GM12878 (cell line): ENCODE data around the gene PSPC1.

ENCODE experiments used
- BHLHE40 ChIP-seq, 2 experiments: fragments of 450-650 bp in 1 of 2; IDR thresholded peaks; 2 replicates each; pipeline ENCODE4 v1.6.1; 2011 to 2017; ENCODE audit warnings: low read depth in 2 of 2, borderline replicate concordance in 1 of 2, improper control_type of control experiment in 1 of 2, low read length in 1 of 2, mild to moderate bottlenecking in 1 of 2
- CHD2 ChIP-seq: IDR thresholded peaks from 2 replicates; pipeline ENCODE4 v1.6.1; 2011; ENCODE audit warnings: low read depth, low read length, improper control_type of control experiment, borderline replicate concordance
- EZH2 ChIP-seq: IDR thresholded peaks from 2 replicates; pipeline ENCODE4 v1.6.1; 2012; ENCODE audit warnings: low read depth, mild to moderate bottlenecking, control low read depth, inconsistent platforms, low read length, borderline replicate concordance; ENCODE audit not compliant: control insufficient read depth
- POLR2A ChIP-seq: IDR thresholded peaks from 2 replicates; pipeline ENCODE4 v1.6.1; 2011; ENCODE audit warnings: low read depth, mild to moderate bottlenecking, low read length
- TAF1 ChIP-seq: IDR thresholded peaks from 2 replicates; pipeline ENCODE4 v1.6.1; 2011; ENCODE audit warnings: mild to moderate bottlenecking, low read depth, low read length, borderline replicate concordance
- YY1 ChIP-seq: IDR thresholded peaks from 2 replicates; pipeline ENCODE4 v1.6.1; 2011; ENCODE audit warnings: low read depth, mild to moderate bottlenecking, low read length
- TF ChIP-seq, protein P1 (sequence below): IDR thresholded peaks from 2 replicates; pipeline ENCODE4 v1.6.1; 2012; ENCODE audit warnings: low read depth, low read length, improper control_type of control experiment
- TF ChIP-seq, protein P2 (sequence below): fragments of 450-650 bp; IDR thresholded peaks from 2 replicates; pipeline ENCODE4 v1.6.1; 2017; ENCODE audit warnings: borderline replicate concordance
- TF ChIP-seq, protein P3 (sequence below), 3 experiments: IDR thresholded peaks in 2 of 3; conservative IDR thresholded peaks in 1 of 3; 2 replicates each; pipeline ENCODE4 v1.5.1; 2011; ENCODE audit warnings: low read depth in 3 of 3, low read length in 3 of 3, mild to moderate bottlenecking in 3 of 3, control low read depth in 2 of 3, moderate library complexity in 2 of 3, inconsistent platforms in 1 of 3, mixed read lengths in 1 of 3; ENCODE audit not compliant: control insufficient read depth in 2 of 3, insufficient read depth in 1 of 3; ENCODE audit errors: extremely low read depth in 1 of 3
- TF ChIP-seq, protein P4 (sequence below): fragments of 150-350 bp; IDR thresholded peaks from 2 replicates; pipeline ENCODE4 v1.6.1; 2016; ENCODE audit warnings: low read depth, low read length

DNA sequence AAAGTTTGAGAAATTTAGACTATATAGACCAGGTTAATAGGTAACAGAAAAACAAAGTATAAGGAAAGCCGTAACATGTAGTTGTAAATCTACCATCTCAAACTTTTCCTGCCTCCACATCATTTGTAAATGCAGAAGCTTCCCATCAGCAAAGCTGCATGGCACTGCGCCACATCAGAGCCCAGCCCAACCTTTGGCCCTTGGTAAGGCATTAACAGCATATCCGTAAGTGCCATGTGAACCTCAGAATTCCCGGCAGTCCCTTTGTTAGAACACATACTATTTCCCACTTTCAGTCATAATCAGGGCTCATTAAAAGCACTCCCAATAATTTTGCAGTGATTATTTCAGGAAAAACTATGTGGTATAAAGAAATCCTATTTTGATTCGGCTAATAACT, 97.7 kb downstream of the PSPC1 start:
- TF ChIP-seq, protein P1, sequence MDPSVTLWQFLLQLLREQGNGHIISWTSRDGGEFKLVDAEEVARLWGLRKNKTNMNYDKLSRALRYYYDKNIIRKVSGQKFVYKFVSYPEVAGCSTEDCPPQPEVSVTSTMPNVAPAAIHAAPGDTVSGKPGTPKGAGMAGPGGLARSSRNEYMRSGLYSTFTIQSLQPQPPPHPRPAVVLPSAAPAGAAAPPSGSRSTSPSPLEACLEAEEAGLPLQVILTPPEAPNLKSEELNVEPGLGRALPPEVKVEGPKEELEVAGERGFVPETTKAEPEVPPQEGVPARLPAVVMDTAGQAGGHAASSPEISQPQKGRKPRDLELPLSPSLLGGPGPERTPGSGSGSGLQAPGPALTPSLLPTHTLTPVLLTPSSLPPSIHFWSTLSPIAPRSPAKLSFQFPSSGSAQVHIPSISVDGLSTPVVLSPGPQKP: no peak
- TF ChIP-seq YY1: no peak
- TF ChIP-seq POLR2A: no peak
- TF ChIP-seq, protein P2, sequence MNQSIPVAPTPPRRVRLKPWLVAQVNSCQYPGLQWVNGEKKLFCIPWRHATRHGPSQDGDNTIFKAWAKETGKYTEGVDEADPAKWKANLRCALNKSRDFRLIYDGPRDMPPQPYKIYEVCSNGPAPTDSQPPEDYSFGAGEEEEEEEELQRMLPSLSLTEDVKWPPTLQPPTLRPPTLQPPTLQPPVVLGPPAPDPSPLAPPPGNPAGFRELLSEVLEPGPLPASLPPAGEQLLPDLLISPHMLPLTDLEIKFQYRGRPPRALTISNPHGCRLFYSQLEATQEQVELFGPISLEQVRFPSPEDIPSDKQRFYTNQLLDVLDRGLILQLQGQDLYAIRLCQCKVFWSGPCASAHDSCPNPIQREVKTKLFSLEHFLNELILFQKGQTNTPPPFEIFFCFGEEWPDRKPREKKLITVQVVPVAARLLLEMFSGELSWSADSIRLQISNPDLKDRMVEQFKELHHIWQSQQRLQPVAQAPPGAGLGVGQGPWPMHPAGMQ: no peak
- TF ChIP-seq TAF1: no peak
- TF ChIP-seq, protein P3, sequence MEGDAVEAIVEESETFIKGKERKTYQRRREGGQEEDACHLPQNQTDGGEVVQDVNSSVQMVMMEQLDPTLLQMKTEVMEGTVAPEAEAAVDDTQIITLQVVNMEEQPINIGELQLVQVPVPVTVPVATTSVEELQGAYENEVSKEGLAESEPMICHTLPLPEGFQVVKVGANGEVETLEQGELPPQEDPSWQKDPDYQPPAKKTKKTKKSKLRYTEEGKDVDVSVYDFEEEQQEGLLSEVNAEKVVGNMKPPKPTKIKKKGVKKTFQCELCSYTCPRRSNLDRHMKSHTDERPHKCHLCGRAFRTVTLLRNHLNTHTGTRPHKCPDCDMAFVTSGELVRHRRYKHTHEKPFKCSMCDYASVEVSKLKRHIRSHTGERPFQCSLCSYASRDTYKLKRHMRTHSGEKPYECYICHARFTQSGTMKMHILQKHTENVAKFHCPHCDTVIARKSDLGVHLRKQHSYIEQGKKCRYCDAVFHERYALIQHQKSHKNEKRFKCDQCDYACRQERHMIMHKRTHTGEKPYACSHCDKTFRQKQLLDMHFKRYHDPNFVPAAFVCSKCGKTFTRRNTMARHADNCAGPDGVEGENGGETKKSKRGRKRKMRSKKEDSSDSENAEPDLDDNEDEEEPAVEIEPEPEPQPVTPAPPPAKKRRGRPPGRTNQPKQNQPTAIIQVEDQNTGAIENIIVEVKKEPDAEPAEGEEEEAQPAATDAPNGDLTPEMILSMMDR (IDR thresholded peaks at IDR 0.05 in 2 of 3, conservative IDR thresholded peaks at IDR 0.05 in 1 of 3; ENCODE audit: control insufficient read depth in 2 of 3, extremely low read depth in 1 of 3, insufficient read depth in 1 of 3, low read depth in 3 of 3, low read length in 3 of 3): no peak
- TF ChIP-seq BHLHE40 (IDR thresholded peaks at IDR 0.05; ENCODE audit: borderline replicate concordance in 1 of 2, low read depth in 2 of 2, low read length in 1 of 2): no peak
- no peak for TF ChIP-seq CHD2
- no peak for TF ChIP-seq EZH2
- TF ChIP-seq, protein P4, sequence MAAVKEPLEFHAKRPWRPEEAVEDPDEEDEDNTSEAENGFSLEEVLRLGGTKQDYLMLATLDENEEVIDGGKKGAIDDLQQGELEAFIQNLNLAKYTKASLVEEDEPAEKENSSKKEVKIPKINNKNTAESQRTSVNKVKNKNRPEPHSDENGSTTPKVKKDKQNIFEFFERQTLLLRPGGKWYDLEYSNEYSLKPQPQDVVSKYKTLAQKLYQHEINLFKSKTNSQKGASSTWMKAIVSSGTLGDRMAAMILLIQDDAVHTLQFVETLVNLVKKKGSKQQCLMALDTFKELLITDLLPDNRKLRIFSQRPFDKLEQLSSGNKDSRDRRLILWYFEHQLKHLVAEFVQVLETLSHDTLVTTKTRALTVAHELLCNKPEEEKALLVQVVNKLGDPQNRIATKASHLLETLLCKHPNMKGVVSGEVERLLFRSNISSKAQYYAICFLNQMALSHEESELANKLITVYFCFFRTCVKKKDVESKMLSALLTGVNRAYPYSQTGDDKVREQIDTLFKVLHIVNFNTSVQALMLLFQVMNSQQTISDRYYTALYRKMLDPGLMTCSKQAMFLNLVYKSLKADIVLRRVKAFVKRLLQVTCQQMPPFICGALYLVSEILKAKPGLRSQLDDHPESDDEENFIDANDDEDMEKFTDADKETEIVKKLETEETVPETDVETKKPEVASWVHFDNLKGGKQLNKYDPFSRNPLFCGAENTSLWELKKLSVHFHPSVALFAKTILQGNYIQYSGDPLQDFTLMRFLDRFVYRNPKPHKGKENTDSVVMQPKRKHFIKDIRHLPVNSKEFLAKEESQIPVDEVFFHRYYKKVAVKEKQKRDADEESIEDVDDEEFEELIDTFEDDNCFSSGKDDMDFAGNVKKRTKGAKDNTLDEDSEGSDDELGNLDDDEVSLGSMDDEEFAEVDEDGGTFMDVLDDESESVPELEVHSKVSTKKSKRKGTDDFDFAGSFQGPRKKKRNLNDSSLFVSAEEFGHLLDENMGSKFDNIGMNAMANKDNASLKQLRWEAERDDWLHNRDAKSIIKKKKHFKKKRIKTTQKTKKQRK: no peak
